Measurements from ENCODE around the gene GFOD2.
A peak's percentile ranks its signal among the peaks of the same experiment; 100 is the strongest.

GFOD2 gene

GRCh38 chr16:67673712-67674580 lies 45.2 kb downstream of the GFOD2 start:
- DNase-seq (ENCODE audit: low read depth in 1 of 2, low spot score in 1 of 2) = no peak

GRCh38 chr16:67672739-67673662 lies 46.1 kb downstream of the GFOD2 start:
- DNase-seq (ENCODE audit: low read depth in 1 of 2, low spot score in 1 of 2) = no peak

DNA sequence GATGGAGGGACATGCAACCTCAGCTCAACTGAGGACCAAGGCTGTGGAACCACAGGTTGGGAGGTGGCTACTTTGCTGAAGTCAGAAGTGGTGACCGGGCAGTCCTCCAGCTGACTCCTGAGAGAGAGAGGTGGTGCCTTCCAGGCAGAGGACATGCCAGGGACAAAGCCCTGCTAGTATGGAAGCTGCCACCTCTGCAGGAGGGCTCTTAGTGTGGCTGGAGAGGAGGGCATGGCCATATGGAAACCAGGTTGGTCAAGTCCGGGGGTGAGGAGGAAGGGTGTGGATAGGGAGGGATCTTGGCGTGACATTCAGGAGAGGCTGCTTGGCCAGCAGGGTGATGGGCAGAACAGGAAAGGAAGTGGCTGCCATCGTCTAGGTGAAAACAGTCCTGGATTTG lies 46.8 kb downstream of the GFOD2 start:
- no peak for DNase-seq (ENCODE audit: low read depth in 1 of 2, low spot score in 1 of 2)

DNA sequence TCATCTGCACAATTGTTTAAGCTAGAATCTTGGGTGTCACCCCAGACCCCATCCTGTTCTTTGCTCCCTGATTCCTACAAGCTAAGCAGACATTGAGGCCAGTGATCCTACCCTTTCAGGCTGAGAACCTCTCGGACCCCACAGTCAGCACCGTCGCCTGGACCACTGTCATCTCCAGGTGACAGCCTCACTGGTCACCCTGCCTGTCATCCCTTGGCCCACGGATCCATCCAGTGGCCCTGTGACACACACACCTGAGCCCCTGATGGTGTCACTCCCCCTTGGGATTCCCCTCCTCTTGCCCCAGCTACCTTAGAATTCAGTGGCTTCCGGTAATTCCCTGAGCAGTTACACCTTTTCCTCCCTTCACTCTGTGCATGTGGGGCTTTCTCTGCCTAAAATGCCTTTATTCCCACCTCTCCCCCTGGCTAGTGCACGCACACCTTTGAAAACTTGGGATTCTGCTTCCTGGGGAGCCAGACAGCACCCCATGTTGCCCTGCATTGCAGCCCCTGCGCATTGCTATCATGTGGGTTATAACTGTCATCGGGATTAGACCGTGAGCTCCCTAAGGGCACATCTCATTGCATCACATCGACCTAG lies 49.5 kb downstream of the GFOD2 start:
- DNase-seq (ENCODE audit: low read depth in 1 of 2, low spot score in 1 of 2) = no peak

DNA sequence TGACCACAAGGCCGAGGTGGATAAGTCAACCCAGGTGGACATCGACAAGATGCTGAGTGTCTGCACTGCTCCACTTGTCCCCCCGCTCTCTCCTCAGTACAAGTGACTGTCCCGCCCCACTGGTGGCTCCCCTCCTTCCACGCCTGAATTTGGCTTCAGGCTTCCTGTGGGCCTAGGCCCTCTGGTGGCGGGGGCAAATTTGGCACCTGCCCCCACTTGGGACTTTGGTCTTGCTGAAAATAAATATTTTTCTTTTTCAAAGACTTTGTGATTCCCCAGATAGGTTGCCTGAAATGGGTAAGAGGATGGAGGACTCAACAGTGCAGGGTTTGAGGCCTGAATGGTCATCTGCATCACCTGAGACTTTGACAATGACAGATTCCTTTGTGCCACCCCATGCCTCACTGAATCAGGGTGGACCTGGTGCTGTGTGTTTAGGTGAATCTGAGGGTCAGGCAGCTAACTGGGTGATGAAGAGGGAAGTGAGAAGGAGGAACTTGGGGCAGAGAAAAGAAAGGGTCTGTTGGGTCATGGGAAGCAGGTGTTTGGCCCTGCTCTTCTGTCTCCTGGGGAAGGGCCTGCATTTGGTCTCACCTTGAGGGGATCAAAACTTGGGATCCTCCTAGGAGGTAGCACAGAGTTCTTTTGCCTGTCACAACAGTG lies 50.5 kb downstream of the GFOD2 start:
- DNase-seq (ENCODE audit: low read depth in 1 of 2, low spot score in 1 of 2) = no peak

DNA sequence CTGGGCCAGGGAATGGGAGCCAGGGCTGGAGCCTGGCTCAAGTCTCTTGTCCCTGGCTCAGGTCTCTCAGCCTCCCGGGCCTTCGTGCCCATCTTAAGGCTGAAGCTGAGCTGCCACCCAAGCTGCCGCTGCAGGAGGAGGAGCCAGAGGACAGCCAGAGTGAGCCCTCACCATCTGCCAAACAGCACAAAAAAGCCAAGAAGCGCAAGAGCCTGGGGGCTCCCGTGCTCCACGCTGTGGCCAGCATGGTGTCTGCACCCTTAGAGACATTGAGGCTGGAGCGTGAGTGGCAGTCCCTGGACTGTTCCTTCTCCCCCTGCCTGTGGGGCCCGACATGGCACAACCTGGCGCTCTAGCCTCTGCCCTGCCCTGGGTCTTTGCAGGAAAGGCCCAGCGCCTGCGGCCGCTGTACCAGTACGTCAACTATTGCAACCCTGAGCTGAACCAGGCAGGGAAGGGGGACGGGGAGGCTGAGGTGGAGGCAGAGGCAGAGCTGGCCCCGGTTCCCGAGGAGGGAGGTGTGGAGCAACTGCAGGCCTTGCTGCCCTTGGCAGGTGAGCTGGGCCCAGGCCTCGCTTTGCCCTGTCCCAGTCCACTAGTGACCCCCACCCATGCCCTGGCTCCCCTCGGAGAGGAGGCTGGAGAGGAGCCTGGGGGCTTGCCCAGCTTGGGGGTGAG lies 51.2 kb downstream of the GFOD2 start:
- peak; percentile 46 to 75 for DNase-seq (ENCODE audit: low read depth in 1 of 2, low spot score in 1 of 2)

DNA sequence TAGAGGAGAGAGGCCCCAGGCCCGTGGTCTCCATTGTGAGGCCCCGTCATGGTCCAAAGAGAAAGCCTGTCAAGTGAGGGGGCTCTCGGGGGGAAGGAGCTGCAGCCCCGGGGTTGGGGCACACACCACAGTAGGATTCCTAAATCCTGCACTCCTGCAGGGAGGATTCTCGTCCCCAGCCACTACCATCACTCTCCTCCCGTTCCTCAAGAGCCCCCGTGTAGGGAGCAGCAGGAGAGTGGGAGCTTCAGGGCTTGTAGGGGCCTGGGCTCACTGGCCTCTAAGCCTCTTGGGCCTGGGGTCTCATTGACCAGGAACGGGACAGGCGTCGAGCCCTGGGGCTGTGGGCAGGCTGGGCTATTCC lies 51.7 kb downstream of the GFOD2 start:
- DNase-seq (ENCODE audit: low read depth in 1 of 2, low spot score in 1 of 2) = no peak

DNA sequence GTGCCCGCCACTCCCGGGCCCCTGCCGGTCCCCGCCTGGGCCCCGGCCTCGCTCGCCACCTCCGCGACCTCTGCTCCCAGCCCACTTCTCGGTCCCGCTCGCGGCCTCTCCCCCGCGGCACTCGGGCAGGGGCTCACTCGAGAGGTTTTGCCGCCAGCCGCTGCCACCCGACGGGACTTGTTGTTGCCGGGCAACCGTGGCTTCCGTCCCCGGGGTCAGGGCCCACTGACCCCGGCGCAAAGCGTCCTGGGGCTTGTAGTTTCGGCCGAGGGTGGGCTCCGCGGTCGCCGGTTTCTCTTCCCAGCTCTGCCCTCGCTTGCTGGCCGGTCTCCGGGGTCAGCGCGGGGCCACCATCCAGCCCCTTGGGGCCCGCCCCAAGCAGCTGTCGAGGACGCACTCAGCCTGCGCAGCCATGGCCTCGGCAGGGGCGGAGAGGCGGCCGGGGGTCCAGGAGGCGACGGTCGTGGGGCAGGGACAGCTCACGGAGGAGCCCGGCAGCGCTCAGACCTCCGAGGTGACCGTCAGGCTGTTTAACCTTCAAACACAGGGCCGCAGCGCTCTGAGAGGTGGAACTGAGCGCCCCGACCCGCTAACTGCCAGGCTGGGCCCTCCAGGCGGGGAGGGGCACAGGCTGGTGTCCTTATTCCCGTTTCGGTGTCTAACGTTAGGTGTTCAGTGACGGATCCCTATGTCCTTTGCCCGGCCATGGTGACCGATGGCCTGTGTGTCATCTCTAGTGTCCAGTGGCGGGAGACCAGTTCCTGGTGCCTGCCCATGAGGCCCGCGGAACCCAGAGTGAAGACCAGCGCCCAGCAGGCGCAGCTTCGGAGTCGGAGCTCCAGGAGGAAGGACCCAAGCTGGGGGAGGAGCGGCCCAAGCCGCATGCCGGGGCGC lies 52.3 kb downstream of the GFOD2 start, which contains the start of the genes C16orf86 and ENKD1:
Gene C16orf86 (plus strand): TSS at position 256 of the 894 bp plus-strand sequence. CDS start 157 bp downstream, at position 413.
Gene ENKD1 (minus strand): TSS at position 192 of the 894 bp plus-strand sequence. CDS start 308 bp downstream, outside the sequence.
- peak; percentile 57 to 75 for DNase-seq (ENCODE audit: low read depth in 1 of 2, low spot score in 1 of 2)

- DNase-seq (ENCODE audit: low read depth in 1 of 2, low spot score in 1 of 2) = no peak
These were observed 53.0 kb downstream of the GFOD2 start for GRCh38 chr16:67666032-67666551.

DNA sequence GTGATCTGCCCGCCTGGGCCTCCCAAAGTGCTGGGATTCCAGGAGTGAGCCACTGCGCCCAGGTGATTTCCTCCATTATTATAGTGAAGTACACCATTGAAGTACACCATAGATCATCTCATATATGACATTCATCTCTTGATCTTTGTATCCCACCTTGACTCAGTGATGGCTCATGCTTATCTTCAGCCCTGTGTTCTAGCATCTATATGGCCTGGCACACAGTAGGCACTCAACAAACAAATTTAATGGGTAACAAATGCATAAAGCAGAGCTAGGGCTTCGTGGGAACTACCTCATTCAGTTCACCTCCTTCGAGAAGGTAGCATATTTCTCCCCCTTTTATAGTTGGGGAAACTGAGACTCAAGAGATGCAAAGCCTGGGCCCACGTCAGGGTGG lies 53.5 kb downstream of the GFOD2 start:
- DNase-seq (ENCODE audit: low read depth in 1 of 2, low spot score in 1 of 2) = no peak

GRCh38 chr16:67664871-67665270 lies 54.2 kb downstream of the GFOD2 start:
- no peak for DNase-seq (ENCODE audit: low read depth in 1 of 2, low spot score in 1 of 2)

GRCh38 chr16:67664258-67664657 lies 54.9 kb downstream of the GFOD2 start:
- no peak for DNase-seq (ENCODE audit: low read depth in 1 of 2, low spot score in 1 of 2)

GRCh38 chr16:67663877-67664222 lies 55.3 kb downstream of the GFOD2 start:
- DNase-seq (ENCODE audit: low read depth in 1 of 2, low spot score in 1 of 2) = no peak

DNA sequence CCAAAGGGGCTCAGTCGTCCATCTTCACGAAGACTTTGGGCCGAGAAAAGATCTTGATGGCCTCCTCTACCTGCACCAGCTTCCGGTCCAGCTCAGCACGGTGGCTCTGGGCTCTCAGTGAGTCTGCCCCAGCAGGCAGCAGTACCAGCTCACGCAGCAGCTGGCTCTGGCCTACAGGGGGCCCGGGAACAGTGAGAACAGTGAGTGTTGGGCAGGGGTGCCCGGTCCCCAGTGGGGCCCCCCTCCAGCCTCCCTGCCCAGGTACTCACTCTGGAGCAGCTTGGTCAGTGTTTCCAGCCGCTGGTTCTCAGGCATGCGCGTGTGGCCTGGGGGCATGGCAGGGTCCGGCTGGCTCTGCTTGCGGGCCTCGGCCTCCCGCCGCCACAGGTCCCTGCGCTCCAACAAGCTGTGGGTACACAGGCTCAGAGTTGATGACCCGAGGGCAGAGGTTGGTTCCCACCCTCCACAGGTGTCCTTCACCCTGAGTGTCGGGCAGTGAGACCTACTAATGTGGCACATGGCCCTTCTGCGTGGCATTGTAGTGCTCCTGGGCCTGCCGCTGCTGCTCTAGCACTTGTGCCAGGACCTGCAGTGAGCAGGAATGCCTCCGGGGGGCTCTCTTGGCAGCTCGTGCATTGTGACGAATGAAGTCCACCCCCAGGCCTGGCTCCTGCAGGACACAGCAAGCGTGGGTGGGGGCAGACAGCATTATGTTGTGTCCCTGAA lies 55.8 kb downstream of the GFOD2 start:
- DNase-seq (ENCODE audit: low read depth in 1 of 2, low spot score in 1 of 2) = no peak

GRCh38 chr16:67662653-67663010 lies 56.5 kb downstream of the GFOD2 start:
- DNase-seq (ENCODE audit: low read depth in 1 of 2, low spot score in 1 of 2) = no peak

DNA sequence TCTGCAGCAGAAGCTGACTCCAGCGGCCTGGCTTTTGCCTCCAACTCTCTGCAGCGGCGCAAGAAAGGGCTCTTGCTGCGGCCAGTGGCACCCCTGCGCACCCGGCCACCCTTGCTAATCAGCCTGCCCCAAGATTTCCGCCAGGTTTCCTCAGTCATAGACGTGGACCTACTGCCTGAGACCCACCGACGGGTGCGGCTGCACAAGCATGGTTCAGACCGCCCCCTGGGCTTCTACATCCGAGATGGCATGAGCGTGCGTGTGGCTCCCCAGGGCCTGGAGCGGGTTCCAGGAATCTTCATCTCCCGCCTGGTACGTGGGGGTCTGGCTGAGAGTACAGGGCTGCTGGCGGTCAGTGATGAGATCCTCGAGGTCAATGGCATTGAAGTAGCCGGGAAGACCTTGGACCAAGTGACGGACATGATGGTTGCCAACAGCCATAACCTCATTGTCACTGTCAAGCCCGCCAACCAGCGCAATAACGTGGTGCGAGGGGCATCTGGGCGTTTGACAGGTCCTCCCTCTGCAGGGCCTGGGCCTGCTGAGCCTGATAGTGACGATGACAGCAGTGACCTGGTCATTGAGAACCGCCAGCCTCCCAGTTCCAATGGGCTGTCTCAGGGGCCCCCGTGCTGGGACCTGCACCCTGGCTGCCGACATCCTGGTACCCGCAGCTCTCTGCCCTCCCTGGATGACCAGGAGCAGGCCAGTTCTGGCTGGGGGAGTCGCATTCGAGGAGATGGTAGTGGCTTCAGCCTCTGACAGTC lies 57.0 kb downstream of the GFOD2 start:
- DNase-seq (ENCODE audit: low read depth in 1 of 2, low spot score in 1 of 2) = no peak

GRCh38 chr16:67661101-67661761 lies 57.9 kb downstream of the GFOD2 start:
- DNase-seq (ENCODE audit: low read depth in 1 of 2, low spot score in 1 of 2) = no peak

Data from activated CD4-positive, alpha-beta T cell treated with anti-CD3 and anti-CD28 coated beads, Interleukin-2, amount 50 U/mL, for 24 hours (primary cell).